ENCODE data around the gene SH3RF1.

Gene SH3RF1

DNA sequence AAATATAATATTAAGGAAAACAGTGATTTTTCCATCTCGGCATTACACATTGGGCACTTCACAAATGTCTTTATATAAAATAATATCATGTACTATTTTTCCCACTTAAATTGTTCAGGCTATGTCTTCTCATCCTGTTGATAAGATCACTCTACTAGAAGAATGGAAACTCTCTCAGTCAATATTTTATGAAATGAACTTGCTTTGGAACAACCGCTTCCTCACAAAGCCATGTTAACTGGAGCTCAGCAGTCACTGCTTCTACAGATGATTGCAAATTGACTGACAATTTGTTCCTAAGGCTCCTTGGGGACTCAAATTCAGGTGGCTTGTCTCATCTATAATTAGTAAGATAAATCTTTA lies 133.2 kb downstream of the SH3RF1 start:
- no peak for DNase-seq (ENCODE audit: low read depth)
- TF ChIP-seq, protein P1, sequence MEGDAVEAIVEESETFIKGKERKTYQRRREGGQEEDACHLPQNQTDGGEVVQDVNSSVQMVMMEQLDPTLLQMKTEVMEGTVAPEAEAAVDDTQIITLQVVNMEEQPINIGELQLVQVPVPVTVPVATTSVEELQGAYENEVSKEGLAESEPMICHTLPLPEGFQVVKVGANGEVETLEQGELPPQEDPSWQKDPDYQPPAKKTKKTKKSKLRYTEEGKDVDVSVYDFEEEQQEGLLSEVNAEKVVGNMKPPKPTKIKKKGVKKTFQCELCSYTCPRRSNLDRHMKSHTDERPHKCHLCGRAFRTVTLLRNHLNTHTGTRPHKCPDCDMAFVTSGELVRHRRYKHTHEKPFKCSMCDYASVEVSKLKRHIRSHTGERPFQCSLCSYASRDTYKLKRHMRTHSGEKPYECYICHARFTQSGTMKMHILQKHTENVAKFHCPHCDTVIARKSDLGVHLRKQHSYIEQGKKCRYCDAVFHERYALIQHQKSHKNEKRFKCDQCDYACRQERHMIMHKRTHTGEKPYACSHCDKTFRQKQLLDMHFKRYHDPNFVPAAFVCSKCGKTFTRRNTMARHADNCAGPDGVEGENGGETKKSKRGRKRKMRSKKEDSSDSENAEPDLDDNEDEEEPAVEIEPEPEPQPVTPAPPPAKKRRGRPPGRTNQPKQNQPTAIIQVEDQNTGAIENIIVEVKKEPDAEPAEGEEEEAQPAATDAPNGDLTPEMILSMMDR (IDR thresholded peaks at IDR 0.05; ENCODE audit: low read depth, low read length, missing control alignments) = no peak
- in situ Hi-C loops (cut with HindIII; ENCODE audit: low sequenced_read_pairs) = no loop called here
- H3K4me3 ChIP-seq (ENCODE audit: low read depth, low read length) = no peak overlapping the region

DNA sequence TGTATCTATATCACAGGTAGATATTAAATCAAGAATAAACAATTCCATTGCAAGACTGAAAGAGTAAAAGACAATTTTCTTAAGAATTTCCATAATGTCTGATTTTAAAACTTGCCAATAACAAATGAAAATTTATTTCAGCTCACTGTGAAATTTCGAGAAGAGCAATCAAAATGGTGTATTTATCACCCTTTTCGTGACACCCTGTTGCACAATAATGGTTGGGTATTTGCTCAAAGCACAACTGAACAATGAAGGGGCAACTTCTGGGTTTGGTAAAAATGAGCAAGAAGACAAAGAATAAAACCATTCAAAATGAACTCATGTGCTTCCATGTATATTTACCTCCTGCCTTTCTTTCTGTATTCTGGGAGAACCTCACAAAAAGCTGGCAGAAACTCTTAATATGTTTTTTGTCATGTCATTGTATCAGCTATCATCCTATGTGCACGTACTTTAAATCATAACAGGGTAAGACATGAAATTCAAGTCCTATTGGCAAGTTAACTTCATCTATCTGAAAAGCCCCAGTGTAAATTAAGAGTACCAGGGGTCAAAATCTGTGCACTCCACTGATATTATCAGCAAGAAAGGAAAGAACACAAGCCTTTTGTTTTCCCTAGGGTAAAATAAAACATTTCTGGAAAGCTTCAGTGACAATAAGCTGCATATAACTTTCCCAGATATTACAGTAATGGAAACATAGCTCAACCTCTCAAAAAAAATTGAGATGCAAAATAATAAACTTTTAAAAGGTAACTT lies 133.8 kb downstream of the SH3RF1 start:
- TF ChIP-seq, protein P1 (IDR thresholded peaks at IDR 0.05; ENCODE audit: low read depth, low read length, missing control alignments) = no peak
- no peak overlapping the region for H3K4me3 ChIP-seq (ENCODE audit: low read depth, low read length)
- no peak for DNase-seq (ENCODE audit: low read depth)
- in situ Hi-C loops (cut with HindIII; ENCODE audit: low sequenced_read_pairs) = no loop called here

DNA sequence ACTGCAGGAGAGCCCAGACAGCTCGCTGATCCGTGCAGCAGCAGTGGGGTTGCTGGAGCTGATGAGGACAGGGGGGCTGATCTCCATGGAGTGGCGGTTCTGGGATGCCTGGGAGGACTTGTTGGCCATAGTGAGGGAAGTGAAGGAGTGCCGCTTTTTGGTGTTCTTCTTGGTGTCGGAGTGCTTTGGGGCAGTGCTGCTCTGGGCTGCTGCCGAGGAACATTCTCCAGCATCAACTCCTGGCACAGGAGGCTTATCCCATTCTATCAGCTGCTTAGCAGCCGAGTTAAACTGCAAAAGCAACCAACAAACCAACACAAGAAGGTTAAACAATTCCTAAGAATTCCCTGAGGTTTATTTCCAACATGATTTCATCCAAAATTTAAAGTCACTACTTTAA lies 134.4 kb downstream of the SH3RF1 start:
- in situ Hi-C loops (cut with HindIII; ENCODE audit: low sequenced_read_pairs) = no loop called here
- TF ChIP-seq, protein P1 (IDR thresholded peaks at IDR 0.05; ENCODE audit: low read depth, low read length, missing control alignments) = no peak
- no peak for DNase-seq (ENCODE audit: low read depth)
- H3K4me3 ChIP-seq (ENCODE audit: low read depth, low read length) = no peak overlapping the region

DNA sequence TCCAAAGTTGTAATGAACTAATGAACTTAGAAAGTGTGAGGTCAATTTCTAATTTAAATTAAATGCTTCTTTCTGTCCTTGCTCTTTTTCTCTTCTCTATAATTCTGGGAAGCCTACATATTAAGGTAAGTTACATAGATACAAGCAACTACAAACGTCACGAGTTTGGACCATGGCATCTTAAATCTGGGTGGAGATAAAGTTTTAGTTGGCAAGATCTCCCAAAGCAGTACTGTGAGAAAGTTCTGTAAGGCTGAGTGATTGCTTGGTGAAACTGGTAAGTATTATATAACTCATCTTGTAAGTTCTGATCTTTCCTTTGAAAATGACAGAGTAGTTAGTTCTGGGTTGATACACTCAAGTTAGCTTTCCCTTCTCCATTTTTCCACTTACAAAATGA lies 135.0 kb downstream of the SH3RF1 start:
- H3K4me3 ChIP-seq (ENCODE audit: low read depth, low read length) = no peak overlapping the region
- in situ Hi-C loops (cut with HindIII; ENCODE audit: low sequenced_read_pairs) = no loop called here
- TF ChIP-seq, protein P1 (IDR thresholded peaks at IDR 0.05; ENCODE audit: low read depth, low read length, missing control alignments) = no peak
- no peak for DNase-seq (ENCODE audit: low read depth)

DNA sequence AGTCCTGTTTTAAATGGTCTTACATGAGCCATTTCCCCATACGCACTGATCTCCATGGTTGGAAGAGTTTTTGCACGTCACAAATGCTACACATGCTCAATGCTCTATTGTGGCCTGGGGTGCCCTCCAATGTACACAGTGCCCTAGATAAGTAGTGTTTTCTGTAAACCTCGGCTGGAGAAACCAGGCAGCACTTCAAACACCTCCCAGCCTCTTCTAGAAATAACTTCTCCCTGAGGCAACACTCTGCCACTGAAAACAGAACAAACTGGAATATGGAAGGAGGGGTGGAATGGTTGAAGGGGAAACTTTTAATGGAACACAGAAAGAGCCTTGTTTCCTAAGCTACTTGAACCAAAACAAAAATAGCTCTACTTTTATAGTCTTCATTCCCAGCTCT lies 136.8 kb downstream of the SH3RF1 start:
- TF ChIP-seq, protein P1 (IDR thresholded peaks at IDR 0.05; ENCODE audit: low read depth, low read length, missing control alignments) = no peak
- DNase-seq (ENCODE audit: low read depth) = no peak
- no peak overlapping the region for H3K4me3 ChIP-seq (ENCODE audit: low read depth, low read length)
- in situ Hi-C loops (cut with HindIII; ENCODE audit: low sequenced_read_pairs) = no loop called here

DNA sequence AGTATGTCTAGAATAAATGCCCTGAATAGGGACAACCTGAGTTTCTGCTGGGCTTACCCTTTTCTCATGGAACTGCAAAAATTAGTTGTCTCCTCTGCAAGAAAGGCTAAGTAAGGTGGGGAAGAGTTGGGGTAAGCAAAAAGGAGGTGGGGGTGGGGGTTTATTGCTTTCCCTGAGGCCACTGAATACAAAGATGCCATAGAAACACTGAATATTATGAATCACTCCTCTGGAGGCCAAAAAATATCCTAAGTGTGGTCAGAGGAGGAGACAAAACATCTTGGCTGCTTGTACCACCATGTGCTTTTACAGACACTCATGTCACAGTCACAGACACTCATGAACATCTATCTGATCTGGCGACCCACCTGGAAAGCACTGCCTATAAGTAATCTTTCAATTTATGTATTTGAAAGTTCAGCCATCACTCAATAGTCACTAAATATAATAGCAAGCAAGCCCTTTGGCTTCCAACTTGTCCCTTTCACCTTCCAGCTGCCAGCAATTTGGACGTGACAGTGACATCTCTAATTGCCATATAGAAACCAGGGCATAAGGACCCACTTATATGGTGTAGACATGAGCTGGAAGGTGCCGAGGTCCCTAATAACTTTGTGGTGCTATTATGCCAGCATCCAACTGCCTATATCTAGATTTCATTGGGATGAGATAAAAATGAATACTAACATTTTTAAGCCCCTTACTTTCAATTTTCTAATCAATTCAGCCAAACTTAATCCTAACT lies 138.0 kb downstream of the SH3RF1 start:
- H3K4me3 ChIP-seq (ENCODE audit: low read depth, low read length) = no peak overlapping the region
- no peak for DNase-seq (ENCODE audit: low read depth)
- TF ChIP-seq, protein P1 (IDR thresholded peaks at IDR 0.05; ENCODE audit: low read depth, low read length, missing control alignments) = no peak
- in situ Hi-C loops (cut with HindIII; ENCODE audit: low sequenced_read_pairs) = no loop called here
